OCI-LY1 (cell line): ENCODE results near the gene TTC8.

Experiments
- EZH2 ChIP-seq: fragments of 200-600 bp; sonication (generic), shearing (Covaris generic); IDR thresholded peaks from 2 replicates; pipeline ENCODE4 v1.8.0; 2017; ENCODE audit warnings: borderline replicate concordance, mixed run types, mild to moderate bottlenecking, antibody characterized with exemption, low read length, moderate library complexity, mixed read lengths
- TF ChIP-seq, protein P1 (sequence below): fragments of 200-600 bp; sonication (generic), shearing (Covaris generic); IDR thresholded peaks from 2 replicates; pipeline ENCODE4 v1.5.1; 2017; ENCODE audit warnings: mild to moderate bottlenecking, antibody characterized with exemption, low read length, moderate library complexity, mixed read lengths

DNA sequence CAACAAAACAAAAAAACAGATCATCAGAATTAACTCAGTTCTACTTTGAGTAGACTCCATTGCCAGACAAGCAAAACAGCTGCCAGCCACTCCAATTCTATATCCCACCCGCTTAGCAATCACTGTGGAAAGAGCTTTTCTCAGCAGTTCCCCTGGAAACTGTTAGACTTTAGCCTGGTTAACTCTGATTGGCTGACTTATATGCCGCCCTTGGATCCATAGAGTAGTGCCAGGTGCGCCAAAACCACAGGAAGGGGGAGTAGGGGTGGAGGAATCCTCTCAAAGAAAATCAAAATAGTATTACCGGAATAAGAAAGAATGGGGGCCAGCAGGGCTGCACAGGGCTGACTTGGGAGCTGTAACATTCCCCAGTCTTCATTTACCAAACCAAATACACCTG is 26.3 kb upstream of the TTC8 start:
- TF ChIP-seq, protein P1, sequence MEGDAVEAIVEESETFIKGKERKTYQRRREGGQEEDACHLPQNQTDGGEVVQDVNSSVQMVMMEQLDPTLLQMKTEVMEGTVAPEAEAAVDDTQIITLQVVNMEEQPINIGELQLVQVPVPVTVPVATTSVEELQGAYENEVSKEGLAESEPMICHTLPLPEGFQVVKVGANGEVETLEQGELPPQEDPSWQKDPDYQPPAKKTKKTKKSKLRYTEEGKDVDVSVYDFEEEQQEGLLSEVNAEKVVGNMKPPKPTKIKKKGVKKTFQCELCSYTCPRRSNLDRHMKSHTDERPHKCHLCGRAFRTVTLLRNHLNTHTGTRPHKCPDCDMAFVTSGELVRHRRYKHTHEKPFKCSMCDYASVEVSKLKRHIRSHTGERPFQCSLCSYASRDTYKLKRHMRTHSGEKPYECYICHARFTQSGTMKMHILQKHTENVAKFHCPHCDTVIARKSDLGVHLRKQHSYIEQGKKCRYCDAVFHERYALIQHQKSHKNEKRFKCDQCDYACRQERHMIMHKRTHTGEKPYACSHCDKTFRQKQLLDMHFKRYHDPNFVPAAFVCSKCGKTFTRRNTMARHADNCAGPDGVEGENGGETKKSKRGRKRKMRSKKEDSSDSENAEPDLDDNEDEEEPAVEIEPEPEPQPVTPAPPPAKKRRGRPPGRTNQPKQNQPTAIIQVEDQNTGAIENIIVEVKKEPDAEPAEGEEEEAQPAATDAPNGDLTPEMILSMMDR: no peak
- no peak for TF ChIP-seq EZH2
